LNCAP (cell line): Measurements from ENCODE around the gene INPP4B.

ENCODE experiments used
- TF ChIP-seq, protein P1 (sequence below): fragments of 450-650 bp; IDR thresholded peaks from 2 replicates; pipeline ENCODE4 v1.5.1; 2017; ENCODE audit warnings: mild to moderate bottlenecking

Gene INPP4B

DNA sequence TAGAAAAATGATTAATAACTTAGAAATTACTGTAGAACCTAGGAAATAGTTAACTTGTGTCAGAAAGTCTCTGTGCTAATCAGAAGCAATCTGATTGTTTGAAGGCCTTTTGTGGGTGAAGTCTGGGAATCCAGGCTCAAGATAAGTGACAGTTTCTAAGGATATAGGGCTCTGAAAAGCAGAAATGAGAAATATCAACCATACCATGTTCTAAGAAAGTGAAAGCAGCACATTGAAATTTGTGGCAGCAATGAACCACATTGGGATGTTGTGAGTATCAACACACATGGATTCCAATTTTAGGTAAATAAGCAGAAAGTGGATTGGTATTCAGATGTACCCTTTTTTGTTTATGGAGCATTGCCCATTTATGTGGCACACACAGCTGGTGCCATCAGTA is 745.2 kb downstream of the INPP4B start:
- TF ChIP-seq, protein P1, sequence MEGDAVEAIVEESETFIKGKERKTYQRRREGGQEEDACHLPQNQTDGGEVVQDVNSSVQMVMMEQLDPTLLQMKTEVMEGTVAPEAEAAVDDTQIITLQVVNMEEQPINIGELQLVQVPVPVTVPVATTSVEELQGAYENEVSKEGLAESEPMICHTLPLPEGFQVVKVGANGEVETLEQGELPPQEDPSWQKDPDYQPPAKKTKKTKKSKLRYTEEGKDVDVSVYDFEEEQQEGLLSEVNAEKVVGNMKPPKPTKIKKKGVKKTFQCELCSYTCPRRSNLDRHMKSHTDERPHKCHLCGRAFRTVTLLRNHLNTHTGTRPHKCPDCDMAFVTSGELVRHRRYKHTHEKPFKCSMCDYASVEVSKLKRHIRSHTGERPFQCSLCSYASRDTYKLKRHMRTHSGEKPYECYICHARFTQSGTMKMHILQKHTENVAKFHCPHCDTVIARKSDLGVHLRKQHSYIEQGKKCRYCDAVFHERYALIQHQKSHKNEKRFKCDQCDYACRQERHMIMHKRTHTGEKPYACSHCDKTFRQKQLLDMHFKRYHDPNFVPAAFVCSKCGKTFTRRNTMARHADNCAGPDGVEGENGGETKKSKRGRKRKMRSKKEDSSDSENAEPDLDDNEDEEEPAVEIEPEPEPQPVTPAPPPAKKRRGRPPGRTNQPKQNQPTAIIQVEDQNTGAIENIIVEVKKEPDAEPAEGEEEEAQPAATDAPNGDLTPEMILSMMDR = no peak

DNA sequence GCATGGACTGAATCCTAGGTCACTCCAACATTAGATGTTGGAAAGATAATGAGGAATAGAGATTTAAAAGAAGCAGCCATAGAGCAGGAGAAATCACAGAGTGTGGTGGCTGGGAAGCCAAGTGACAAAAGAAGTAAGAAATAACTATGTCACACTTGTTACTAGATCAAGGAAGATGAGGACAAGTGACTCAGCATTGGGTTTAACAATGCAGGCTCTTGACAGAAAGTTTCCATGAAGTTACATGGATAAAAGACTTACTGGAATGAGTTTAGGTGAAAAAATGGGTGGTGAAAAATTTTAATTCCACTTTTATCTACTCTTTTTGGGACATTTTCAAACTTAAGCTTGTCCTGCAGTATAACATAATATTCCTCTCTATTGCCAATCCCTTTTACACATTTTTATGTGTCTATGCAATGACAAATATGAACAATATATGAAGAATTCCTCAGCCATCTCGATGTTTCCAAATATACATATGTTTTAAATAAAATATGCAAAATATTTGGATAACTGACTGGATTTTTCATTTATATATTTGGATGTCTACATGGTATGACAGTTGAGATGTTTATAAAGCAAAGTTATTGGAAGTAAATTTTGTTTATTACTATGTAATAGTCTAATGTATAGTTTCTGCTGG is 747.1 kb downstream of the INPP4B start:
- TF ChIP-seq, protein P1 = no peak

- TF ChIP-seq, protein P1 = no peak
Measured at GRCh38 chr4:142098380-142098779, 747.7 kb downstream of the INPP4B start.

DNA sequence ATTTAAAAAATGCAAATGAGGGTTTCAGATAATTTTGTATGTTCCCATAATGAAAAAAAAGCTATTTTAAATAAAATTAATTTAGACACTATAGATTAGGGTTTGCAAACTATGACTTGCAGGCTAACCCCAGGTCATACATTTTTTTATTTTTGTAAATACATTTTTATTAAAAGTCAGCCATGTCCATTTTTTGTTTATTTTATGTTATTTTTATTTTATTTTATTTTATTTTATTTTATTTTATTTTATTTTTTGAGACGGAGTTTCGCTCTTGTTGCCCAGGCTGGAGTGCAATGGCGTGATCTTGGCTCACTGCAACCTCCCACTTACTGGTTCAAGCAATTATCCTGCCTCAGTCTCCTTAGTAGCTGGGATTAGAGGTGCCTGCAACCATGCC is 749.1 kb downstream of the INPP4B start:
- TF ChIP-seq, protein P1 = no peak

- TF ChIP-seq, protein P1 = no peak
Measured at GRCh38 chr4:142095886-142096605, 750.1 kb downstream of the INPP4B start.

DNA sequence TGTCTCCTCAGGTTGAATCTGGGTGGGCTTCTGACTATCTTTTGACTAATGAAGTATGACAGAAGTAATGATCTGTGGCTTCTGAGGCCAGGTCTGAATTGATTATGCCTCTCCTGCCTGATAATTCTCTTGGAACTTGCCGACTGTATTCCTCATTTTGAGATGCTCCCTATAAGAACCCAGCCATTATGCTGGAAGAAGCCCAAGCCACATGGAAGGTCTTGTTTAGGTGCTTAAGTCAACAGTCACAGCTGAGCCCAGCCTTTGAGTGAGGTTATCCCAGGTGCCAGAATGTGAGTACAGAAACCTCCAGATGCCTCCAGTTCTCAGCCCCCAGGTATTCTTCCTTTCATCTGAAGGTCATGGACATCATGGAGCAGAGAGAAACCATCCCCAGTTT is 753.2 kb downstream of the INPP4B start:
- TF ChIP-seq, protein P1 = no peak

DNA sequence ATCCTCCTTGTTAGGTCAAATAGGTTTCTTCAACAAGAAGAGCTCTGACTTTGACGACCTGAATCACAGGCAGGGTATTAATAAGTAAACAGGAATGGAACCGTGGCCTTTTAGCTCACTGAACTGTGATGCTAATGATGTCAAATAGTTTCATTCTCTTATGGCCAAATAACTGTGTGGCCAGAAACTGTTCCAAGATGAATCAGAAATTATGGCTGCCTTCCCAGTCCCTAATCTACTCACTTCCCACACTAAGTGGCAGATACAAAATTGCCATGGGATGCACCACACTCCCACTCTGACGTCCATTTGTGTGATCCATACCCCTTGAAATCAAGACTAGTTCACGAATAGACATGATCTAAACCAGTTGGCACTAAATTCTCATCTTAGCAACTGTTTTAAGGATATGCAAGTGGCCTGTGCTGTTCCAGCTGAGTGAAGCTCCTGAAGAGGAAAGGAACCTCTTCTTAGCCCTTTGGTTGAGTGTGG is 754.4 kb downstream of the INPP4B start:
- TF ChIP-seq, protein P1 = no peak
